HG02970 (cell line): Measurements from ENCODE around the gene PLEKHH1.
"Not testable (repeated sequence)": the region's sequence is repeated elsewhere in the genome, so short reads cannot be mapped to it uniquely, and the experiment has no call there.

Experiments
- ATAC-seq: cut with Tn5 transposase; IDR thresholded peaks from one replicate; pipeline ENCODE4 v1.9.1; 2021; ENCODE audit warnings: mild to moderate bottlenecking, moderate library complexity, moderate number of reproducible peaks; ENCODE audit not compliant: unreplicated experiment, low FRiP score

PLEKHH1 gene

GRCh38 chr14:67619446-67620216 lies 86.5 kb downstream of the PLEKHH1 start, which contains the start of gene ARG2:
Gene ARG2, plus strand, starts transcription at chr14:67619920. Its CDS starts 58 bp downstream, at chr14:67619978.
- peak; percentile 97 for ATAC-seq

- ATAC-seq, result no peak
Observed at GRCh38 chr14:67620217-67620785, 87.2 kb downstream of the PLEKHH1 start.

GRCh38 chr14:67622675-67623074 lies 89.6 kb downstream of the PLEKHH1 start:
- no peak for ATAC-seq

GRCh38 chr14:67623114-67623513 lies 90.0 kb downstream of the PLEKHH1 start:
- no peak for ATAC-seq

- ATAC-seq, result not testable (repeated sequence)
Observed at GRCh38 chr14:67626131-67626530, 93.0 kb downstream of the PLEKHH1 start.

- no peak for ATAC-seq
Observed at GRCh38 chr14:67627519-67627918, 94.4 kb downstream of the PLEKHH1 start.

- no peak for ATAC-seq
Observed at GRCh38 chr14:67630186-67630585, 97.1 kb downstream of the PLEKHH1 start.

GRCh38 chr14:67630938-67631337 lies 97.8 kb downstream of the PLEKHH1 start:
- ATAC-seq, result no peak

GRCh38 chr14:67633451-67634147 lies 100.5 kb downstream of the PLEKHH1 start:
- no peak for ATAC-seq

GRCh38 chr14:67636361-67636919 lies 103.3 kb downstream of the PLEKHH1 start:
- no peak for ATAC-seq

GRCh38 chr14:67638642-67639041 lies 105.6 kb downstream of the PLEKHH1 start:
- ATAC-seq, result no peak
